Ascending aorta (tissue), 2 donors: ENCODE measurements around the gene CARD11. TPM values are rescaled to one million over a fixed set of nuclear protein-coding genes. Genes with fewer than 3 reads are reported as not detected.

Experiments
- DNase-seq, 2 donors: peaks; one replicate each; pipeline ENCODE4 v3.0.0-alpha.2; 2019; ENCODE audit warnings: low spot score in 2 of 2
- H3K27ac ChIP-seq, 2 donors: fragments of 200-600 bp; sonication (generic); one replicate each; pipeline ENCODE4 v1.5.1; 2016 to 2017; ENCODE audit warnings: mild to moderate bottlenecking in 1 of 2
- H3K27me3 ChIP-seq: fragments of 200-600 bp; sonication (generic); one replicate; pipeline ENCODE4 v1.5.1; 2017
- H3K36me3 ChIP-seq, 2 donors: fragments of 200-600 bp; sonication (generic); one replicate each; pipeline ENCODE4 v1.5.1; 2016
- H3K4me1 ChIP-seq, 2 donors: fragments of 200-600 bp; sonication (generic); one replicate each; pipeline ENCODE4 v1.5.1; 2016 to 2017; ENCODE audit warnings: mild to moderate bottlenecking in 1 of 2
- H3K4me3 ChIP-seq, 2 donors: fragments of 200-600 bp; sonication (generic); one replicate each; pipeline ENCODE4 v1.5.1; 2016 to 2017; ENCODE audit warnings: mild to moderate bottlenecking in 1 of 2
- H3K9me3 ChIP-seq, 2 donors: fragments of 200-600 bp; sonication (generic); one replicate each; pipeline ENCODE4 v1.5.1; 2016
- intact Hi-C: fragments of 100-400 bp; cut with DNase I; formaldehyde crosslinking; loops from one replicate; pipeline ENCODE4 v1.15.1; 2023
- total RNA-seq: library from RNA; depleted of rRNA; stranded (reverse); fragments of >200 nt; gene quantifications from one replicate; pipeline ENCODE4 v1.1.0, GENCODE V29; 2016
- TF ChIP-seq, protein P1 (sequence below), 3 experiments: fragments of 200-600 bp in 2 of 3; fragments of 450-650 bp in 1 of 3; sonication (generic) in 2 of 3; IDR thresholded peaks; one replicate each; pipeline ENCODE4 v1.5.1; 2016 to 2019; ENCODE audit warnings: antibody characterized with exemption in 3 of 3, mild to moderate bottlenecking in 1 of 3, moderate library complexity in 1 of 3

Gene CARD11
- total RNA-seq, 1 donor from 2014 or later = 0.64 TPM

GRCh38 chr7:2999078-2999500 is 44.6 kb downstream of the CARD11 start:
- Histone ChIP-seq H3K9me3 (no peaks in the 10 kb centered on the region), H3K36me3 (no peaks in the 10 kb centered on the region), H3K4me3 (no peak overlapping the region), H3K27me3 (no peaks in the 10 kb centered on the region), H3K27ac (no peak overlapping the region), H3K4me1 (no peaks in the 10 kb centered on the region)
- intact Hi-C loops = no loop called here
- DNase-seq = no peak
- TF ChIP-seq, protein P1, sequence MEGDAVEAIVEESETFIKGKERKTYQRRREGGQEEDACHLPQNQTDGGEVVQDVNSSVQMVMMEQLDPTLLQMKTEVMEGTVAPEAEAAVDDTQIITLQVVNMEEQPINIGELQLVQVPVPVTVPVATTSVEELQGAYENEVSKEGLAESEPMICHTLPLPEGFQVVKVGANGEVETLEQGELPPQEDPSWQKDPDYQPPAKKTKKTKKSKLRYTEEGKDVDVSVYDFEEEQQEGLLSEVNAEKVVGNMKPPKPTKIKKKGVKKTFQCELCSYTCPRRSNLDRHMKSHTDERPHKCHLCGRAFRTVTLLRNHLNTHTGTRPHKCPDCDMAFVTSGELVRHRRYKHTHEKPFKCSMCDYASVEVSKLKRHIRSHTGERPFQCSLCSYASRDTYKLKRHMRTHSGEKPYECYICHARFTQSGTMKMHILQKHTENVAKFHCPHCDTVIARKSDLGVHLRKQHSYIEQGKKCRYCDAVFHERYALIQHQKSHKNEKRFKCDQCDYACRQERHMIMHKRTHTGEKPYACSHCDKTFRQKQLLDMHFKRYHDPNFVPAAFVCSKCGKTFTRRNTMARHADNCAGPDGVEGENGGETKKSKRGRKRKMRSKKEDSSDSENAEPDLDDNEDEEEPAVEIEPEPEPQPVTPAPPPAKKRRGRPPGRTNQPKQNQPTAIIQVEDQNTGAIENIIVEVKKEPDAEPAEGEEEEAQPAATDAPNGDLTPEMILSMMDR (IDR thresholded peaks at IDR 0.05) = no peak

- H3K27me3 ChIP-seq = no peaks in the 10 kb centered on the region
- H3K27ac ChIP-seq = no peak overlapping the region
- DNase-seq = no peak
- TF ChIP-seq, protein P1 (IDR thresholded peaks at IDR 0.05) = no peak
- no peaks in the 10 kb centered on the region for H3K4me1 ChIP-seq
- no peak overlapping the region for H3K4me3 ChIP-seq
- H3K9me3 ChIP-seq = peaks cover 0 to 3% of the 10 kb centered on the region in 2 donors
- intact Hi-C loops = no loop called here
- no peaks in the 10 kb centered on the region for H3K36me3 ChIP-seq
Observed at GRCh38 chr7:2997014-2997413, 46.7 kb downstream of the CARD11 start.

GRCh38 chr7:2996141-2996540 is 47.5 kb downstream of the CARD11 start:
- Histone ChIP-seq H3K4me1 (no peaks in the 10 kb centered on the region), H3K4me3 (no peak overlapping the region), H3K27me3 (no peaks in the 10 kb centered on the region), H3K27ac (no peak overlapping the region), H3K9me3 (peaks cover 0 to 3% of the 10 kb centered on the region in 2 donors), H3K36me3 (no peaks in the 10 kb centered on the region)
- TF ChIP-seq, protein P1 (IDR thresholded peaks at IDR 0.05) = no peak
- intact Hi-C loops = no loop called here
- no peak for DNase-seq

- DNase-seq = no peak
- intact Hi-C loops = no loop called here
- TF ChIP-seq, protein P1 (IDR thresholded peaks at IDR 0.05) = no peak
Observed at GRCh38 chr7:2993868-2994267, 49.8 kb downstream of the CARD11 start.

GRCh38 chr7:2993396-2993795 is 50.3 kb downstream of the CARD11 start:
- H3K27me3 ChIP-seq = no peaks in the 10 kb centered on the region
- no peak overlapping the region for H3K4me3 ChIP-seq
- peaks cover 3% of the 10 kb centered on the region in 2 donors for H3K9me3 ChIP-seq
- H3K36me3 ChIP-seq = no peaks in the 10 kb centered on the region
- TF ChIP-seq, protein P1 (IDR thresholded peaks at IDR 0.05) = no peak
- DNase-seq = no peak
- no peak overlapping the region for H3K27ac ChIP-seq
- intact Hi-C loops = no loop called here
- H3K4me1 ChIP-seq = no peaks in the 10 kb centered on the region

More at GRCh38 chr7:2993868-2994267, 49.8 kb downstream of the CARD11 start:
- Histone ChIP-seq H3K4me1 (no peaks in the 10 kb centered on the region), H3K27ac (no peak overlapping the region), H3K36me3 (no peaks in the 10 kb centered on the region), H3K27me3 (no peaks in the 10 kb centered on the region), H3K9me3 (peaks cover under 1 to 3% of the 10 kb centered on the region in 2 donors), H3K4me3 (no peak overlapping the region)

- intact Hi-C loops = no loop called here
- TF ChIP-seq, protein P1 (IDR thresholded peaks at IDR 0.05) = no peak
- Histone ChIP-seq H3K27ac (no peak overlapping the region), H3K4me3 (no peak overlapping the region), H3K9me3 (peaks cover 3% of the 10 kb centered on the region in 2 donors), H3K36me3 (no peaks in the 10 kb centered on the region), H3K4me1 (no peaks in the 10 kb centered on the region), H3K27me3 (no peaks in the 10 kb centered on the region)
- no peak for DNase-seq
Observed at GRCh38 chr7:2990949-2991470, 52.7 kb downstream of the CARD11 start.
